Measurements from ENCODE around the gene CLEC4G. TPM values are rescaled to one million over a fixed set of nuclear protein-coding genes. Genes with fewer than 3 reads are reported as not detected.

Gene CLEC4G
- total and polyA plus RNA-seq, 2 of the 13 experiments (the other 11 are each of a cell fraction or from before 2014, with no cell fraction given) = not detected

DNA sequence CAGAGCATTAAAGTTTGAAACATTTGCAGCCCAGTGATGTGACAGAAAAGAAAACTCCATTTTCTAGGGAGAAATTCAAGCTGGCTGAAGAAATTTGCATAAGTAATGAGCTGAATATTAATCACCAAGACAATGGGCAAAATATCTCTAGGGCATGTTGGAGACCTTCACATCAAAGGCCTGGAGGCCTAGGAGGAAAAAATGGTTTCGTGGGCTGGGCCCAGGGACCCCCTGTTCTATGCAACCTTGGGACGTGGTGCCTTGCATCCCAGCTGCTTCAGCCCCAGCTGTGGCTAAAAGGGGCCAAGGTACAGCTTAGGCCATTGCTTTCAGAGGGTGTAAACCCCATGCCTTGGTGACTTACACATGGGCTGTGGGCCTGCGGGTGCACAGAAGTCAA is 25.4 kb upstream of the CLEC4G start (continued):
- no peak for TF ChIP-seq HOXA7 (CRISPR knock-in tag; IDR thresholded peaks at IDR 0.05)
- no peak for TF ChIP-seq ZNF678 (CRISPR knock-in tag; IDR thresholded peaks at IDR 0.05)
- TF ChIP-seq RNF2 (conservative IDR thresholded peaks at IDR 0.05; ENCODE audit: low read depth) = no peak
- no peak for TF ChIP-seq CBX1 (IDR thresholded peaks at IDR 0.05; ENCODE audit: low read depth)
- TF ChIP-seq, protein P1, sequence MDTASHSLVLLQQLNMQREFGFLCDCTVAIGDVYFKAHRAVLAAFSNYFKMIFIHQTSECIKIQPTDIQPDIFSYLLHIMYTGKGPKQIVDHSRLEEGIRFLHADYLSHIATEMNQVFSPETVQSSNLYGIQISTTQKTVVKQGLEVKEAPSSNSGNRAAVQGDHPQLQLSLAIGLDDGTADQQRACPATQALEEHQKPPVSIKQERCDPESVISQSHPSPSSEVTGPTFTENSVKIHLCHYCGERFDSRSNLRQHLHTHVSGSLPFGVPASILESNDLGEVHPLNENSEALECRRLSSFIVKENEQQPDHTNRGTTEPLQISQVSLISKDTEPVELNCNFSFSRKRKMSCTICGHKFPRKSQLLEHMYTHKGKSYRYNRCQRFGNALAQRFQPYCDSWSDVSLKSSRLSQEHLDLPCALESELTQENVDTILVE (CRISPR knock-in tag; IDR thresholded peaks at IDR 0.05) = no peak
- no peak for TF ChIP-seq FOSL2 (CRISPR knock-in tag; IDR thresholded peaks at IDR 0.05)
- TF ChIP-seq SIX4 (CRISPR knock-in tag; IDR thresholded peaks at IDR 0.05) = no peak
- TF ChIP-seq, protein P2, sequence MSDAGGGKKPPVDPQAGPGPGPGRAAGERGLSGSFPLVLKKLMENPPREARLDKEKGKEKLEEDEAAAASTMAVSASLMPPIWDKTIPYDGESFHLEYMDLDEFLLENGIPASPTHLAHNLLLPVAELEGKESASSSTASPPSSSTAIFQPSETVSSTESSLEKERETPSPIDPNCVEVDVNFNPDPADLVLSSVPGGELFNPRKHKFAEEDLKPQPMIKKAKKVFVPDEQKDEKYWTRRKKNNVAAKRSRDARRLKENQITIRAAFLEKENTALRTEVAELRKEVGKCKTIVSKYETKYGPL (CRISPR knock-in tag; IDR thresholded peaks at IDR 0.05) = no peak

DNA sequence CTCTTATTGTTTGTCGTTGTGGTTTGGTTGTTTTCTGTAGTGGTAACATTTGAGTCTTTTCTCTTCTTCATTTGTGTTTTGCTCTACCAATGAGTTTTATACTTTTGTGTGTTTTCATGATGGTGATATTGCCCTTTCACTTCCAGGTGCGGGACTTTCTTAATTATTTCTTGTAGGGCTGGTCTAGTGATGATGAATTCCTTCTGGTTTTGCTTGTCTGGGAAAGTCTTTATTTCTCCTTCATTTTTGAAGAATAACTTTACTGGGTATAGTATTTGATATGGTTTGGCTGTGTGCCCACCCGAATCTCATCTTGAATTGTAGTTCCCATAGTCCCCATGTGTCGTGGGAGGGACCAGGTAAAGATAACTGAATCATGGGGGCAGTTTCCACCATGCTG is 24.3 kb upstream of the CLEC4G start:
- in situ Hi-C loops (cut with HindIII; ENCODE audit: extremely low pct_ligation_motif_present, low pct_unique_long_range_greater_than_20kb) = no loop called here
- intact Hi-C loops (cut with micrococcal nuclease; ENCODE audit: unreplicated experiment) = no loop called here
- TF ChIP-seq SMAD9 (CRISPR knock-in tag; IDR thresholded peaks at IDR 0.05) (no peak), HCFC1 (IDR thresholded peaks at IDR 0.05; ENCODE audit: low read depth, low read length) (no peak), PRPF4 (IDR thresholded peaks at IDR 0.05; ENCODE audit: low read depth, low read length, poor library complexity, severe bottlenecking) (no peak), ZNF530 (CRISPR knock-in tag; IDR thresholded peaks at IDR 0.05; ENCODE audit: low read depth) (no peak), RBAK (CRISPR knock-in tag; IDR thresholded peaks at IDR 0.05) (no peak), ZFP37 (CRISPR knock-in tag; IDR thresholded peaks at IDR 0.05; ENCODE audit: borderline replicate concordance) (no peak), ZNF160 (CRISPR knock-in tag; IDR thresholded peaks at IDR 0.05) (no peak), MXI1 (IDR thresholded peaks at IDR 0.05; ENCODE audit: borderline replicate concordance, low read depth, low read length) (no peak), SRSF1 (optimal IDR thresholded peaks at IDR 0.05; ENCODE audit: low read depth, low read length) (no peak)
- TF ChIP-seq, protein P3, sequence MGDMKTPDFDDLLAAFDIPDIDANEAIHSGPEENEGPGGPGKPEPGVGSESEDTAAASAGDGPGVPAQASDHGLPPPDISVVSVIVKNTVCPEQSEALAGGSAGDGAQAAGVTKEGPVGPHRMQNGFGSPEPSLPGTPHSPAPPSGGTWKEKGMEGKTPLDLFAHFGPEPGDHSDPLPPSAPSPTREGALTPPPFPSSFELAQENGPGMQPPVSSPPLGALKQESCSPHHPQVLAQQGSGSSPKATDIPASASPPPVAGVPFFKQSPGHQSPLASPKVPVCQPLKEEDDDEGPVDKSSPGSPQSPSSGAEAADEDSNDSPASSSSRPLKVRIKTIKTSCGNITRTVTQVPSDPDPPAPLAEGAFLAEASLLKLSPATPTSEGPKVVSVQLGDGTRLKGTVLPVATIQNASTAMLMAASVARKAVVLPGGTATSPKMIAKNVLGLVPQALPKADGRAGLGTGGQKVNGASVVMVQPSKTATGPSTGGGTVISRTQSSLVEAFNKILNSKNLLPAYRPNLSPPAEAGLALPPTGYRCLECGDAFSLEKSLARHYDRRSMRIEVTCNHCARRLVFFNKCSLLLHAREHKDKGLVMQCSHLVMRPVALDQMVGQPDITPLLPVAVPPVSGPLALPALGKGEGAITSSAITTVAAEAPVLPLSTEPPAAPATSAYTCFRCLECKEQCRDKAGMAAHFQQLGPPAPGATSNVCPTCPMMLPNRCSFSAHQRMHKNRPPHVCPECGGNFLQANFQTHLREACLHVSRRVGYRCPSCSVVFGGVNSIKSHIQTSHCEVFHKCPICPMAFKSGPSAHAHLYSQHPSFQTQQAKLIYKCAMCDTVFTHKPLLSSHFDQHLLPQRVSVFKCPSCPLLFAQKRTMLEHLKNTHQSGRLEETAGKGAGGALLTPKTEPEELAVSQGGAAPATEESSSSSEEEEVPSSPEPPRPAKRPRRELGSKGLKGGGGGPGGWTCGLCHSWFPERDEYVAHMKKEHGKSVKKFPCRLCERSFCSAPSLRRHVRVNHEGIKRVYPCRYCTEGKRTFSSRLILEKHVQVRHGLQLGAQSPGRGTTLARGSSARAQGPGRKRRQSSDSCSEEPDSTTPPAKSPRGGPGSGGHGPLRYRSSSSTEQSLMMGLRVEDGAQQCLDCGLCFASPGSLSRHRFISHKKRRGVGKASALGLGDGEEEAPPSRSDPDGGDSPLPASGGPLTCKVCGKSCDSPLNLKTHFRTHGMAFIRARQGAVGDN (CRISPR knock-in tag; IDR thresholded peaks at IDR 0.05) = no peak
- TF ChIP-seq, protein P4, sequence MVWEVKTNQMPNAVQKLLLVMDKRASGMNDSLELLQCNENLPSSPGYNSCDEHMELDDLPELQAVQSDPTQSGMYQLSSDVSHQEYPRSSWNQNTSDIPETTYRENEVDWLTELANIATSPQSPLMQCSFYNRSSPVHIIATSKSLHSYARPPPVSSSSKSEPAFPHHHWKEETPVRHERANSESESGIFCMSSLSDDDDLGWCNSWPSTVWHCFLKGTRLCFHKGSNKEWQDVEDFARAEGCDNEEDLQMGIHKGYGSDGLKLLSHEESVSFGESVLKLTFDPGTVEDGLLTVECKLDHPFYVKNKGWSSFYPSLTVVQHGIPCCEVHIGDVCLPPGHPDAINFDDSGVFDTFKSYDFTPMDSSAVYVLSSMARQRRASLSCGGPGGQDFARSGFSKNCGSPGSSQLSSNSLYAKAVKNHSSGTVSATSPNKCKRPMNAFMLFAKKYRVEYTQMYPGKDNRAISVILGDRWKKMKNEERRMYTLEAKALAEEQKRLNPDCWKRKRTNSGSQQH (CRISPR knock-in tag; IDR thresholded peaks at IDR 0.05; ENCODE audit: low read depth) = no peak
- Histone ChIP-seq H3K9ac (ENCODE audit: insufficient read depth, low read depth, low read length) (no peak overlapping the region), H3K36me3 (replicated peaks in 1 of 2; ENCODE audit: control insufficient read depth in 1 of 2, insufficient read depth in 2 of 2, low read length in 2 of 2) (no peaks in the 10 kb centered on the region), H2AFZ (ENCODE audit: low read length) (no peak overlapping the region), H3K9me3 (ENCODE audit: low read length) (peaks cover 44% of the 10 kb centered on the region), H3K4me2 (ENCODE audit: low read depth, low read length) (no peak overlapping the region), H3K4me3 (replicated peaks in 1 of 3; ENCODE audit: insufficient read depth in 1 of 3, low read depth in 2 of 3, low read length in 3 of 3) (no peak overlapping the region), H3K27me3 (ENCODE audit: control insufficient read depth in 1 of 2, insufficient read depth in 2 of 2, low read length in 2 of 2) (peaks cover 0 to 4% of the 10 kb centered on the region in 2 experiments; a peak in 1 of 5 replicates), H3K4me1 (ENCODE audit: insufficient read depth, low read length) (no peaks in the 10 kb centered on the region), H3K79me2 (ENCODE audit: insufficient read depth, low read length) (no peaks in the 10 kb centered on the region), H4K20me1 (ENCODE audit: insufficient read depth, low read length) (no peaks in the 10 kb centered on the region), H3K27ac (ENCODE audit: extremely low read length, insufficient read depth, low read length) (no peak overlapping the region)
- WGBS (ENCODE audit: low lambda C conversion rate) = 3% methylated on average over 4 of the region's 4 CpGs
- no TSS peak for BruUV-seq (replicated peaks)
- no peak for ATAC-seq
- ChIA-PET POLR2A (no interaction called here), CTCF (ENCODE audit: low intra/inter-chr PET ratio, low total read pairs) (no interaction called here)
- no peak for FAIRE-seq
- DNase-seq (ENCODE audit: low spot score) = no peak
